GM12878 (cell line): ENCODE results near the gene TMEM72. TPM values are rescaled to one million over a fixed set of nuclear protein-coding genes. Genes with fewer than 3 reads are reported as not detected.

Experiments used
- ATAC-seq: fragments of 200-7000 bp; cut with Tn5 transposase; 3 replicates; pipeline ENCODE4 v1.9.1; 2020; ENCODE audit warnings: mild to moderate bottlenecking, moderate library complexity
- BruUV-seq: library from RNA; stranded (reverse); fragments of 400-500 nt; replicated peaks from 2 replicates; lab custom pipeline; 2021; lab: Mats Ljungman, UMichigan
- CTCF ChIA-PET: fragments of 300-600 bp; sonication (Branson Sonifier 250); formaldehyde crosslinking; extraction: SDS; loops from one replicate; lab custom pipeline; 2021; ENCODE audit warnings: inconsistent platforms; lab: Yijun Ruan, JAX
- POLR2A ChIA-PET: fragments of 350-600 bp; formaldehyde crosslinking; extraction: SDS; loops from one replicate; lab custom pipeline; 2021; ENCODE audit warnings: inconsistent platforms; lab: Charles Lee
- RAD21 ChIA-PET: fragments of 300-600 bp; sonication (Branson Sonifier 250); formaldehyde crosslinking; loops from one replicate; lab custom pipeline; 2023; ENCODE audit warnings: antibody characterized with exemption; ENCODE audit not compliant: unreplicated experiment; lab: Charles Lee
- SMC1A ChIA-PET: fragments of 300-600 bp; sonication (Branson Sonifier 250); formaldehyde crosslinking; loops from one replicate; lab custom pipeline; 2023; ENCODE audit not compliant: unreplicated experiment, uncharacterized antibody; lab: Charles Lee
- DNase-seq: peaks from one replicate; pipeline ENCODE4 v3.0.0-alpha.2; 2011; ENCODE audit warnings: low read depth, low spot score
- FAIRE-seq: peaks from 3 replicates; lab custom pipeline; 2011; peaks lifted over from hg19 to GRCh38; lab: Jason Lieb, UNC
- H2AFZ ChIP-seq: 2 replicates; pipeline ENCODE4 v1.6.0; 2011; ENCODE audit warnings: low read depth, low read length, control low read depth; ENCODE audit not compliant: control insufficient read depth
- H3K27ac ChIP-seq: 2 replicates; pipeline ENCODE4 v1.5.1; 2011; ENCODE audit warnings: control low read depth; ENCODE audit not compliant: control insufficient read depth, insufficient read depth
- H3K27me3 ChIP-seq, 2 experiments: replicated peaks in 1 of 2; 2 replicates each; pipeline versions ENCODE4 v1.6.0 to v1.6.1; 2011; ENCODE audit warnings: low read length in 1 of 2; ENCODE audit not compliant: control insufficient read depth in 2 of 2, insufficient read depth in 2 of 2
- H3K36me3 ChIP-seq, 2 experiments: 2 replicates each; pipeline ENCODE4 v1.5.1; 2011; ENCODE audit warnings: low read length in 1 of 2; ENCODE audit not compliant: control insufficient read depth in 2 of 2, insufficient read depth in 2 of 2
- H3K4me1 ChIP-seq: 2 replicates; pipeline ENCODE4 v1.6.1; 2011; ENCODE audit warnings: mild to moderate bottlenecking, low read length, moderate library complexity, mixed read lengths; ENCODE audit not compliant: control insufficient read depth, insufficient read depth
- H3K4me2 ChIP-seq: 2 replicates; pipeline ENCODE4 v1.6.0; 2011; ENCODE audit warnings: control low read depth; ENCODE audit not compliant: control insufficient read depth, insufficient read depth
- H3K4me3 ChIP-seq: fragments of 200-600 bp; sonication (generic); 2 replicates; pipeline ENCODE4 v1.5.1; 2016
- H3K79me2 ChIP-seq: 2 replicates; pipeline ENCODE4 v1.6.0; 2011; ENCODE audit warnings: low read length; ENCODE audit not compliant: control insufficient read depth, insufficient read depth
- H3K9ac ChIP-seq: 2 replicates; pipeline ENCODE4 v1.8.0; 2011; ENCODE audit warnings: low read length, control low read depth, mixed read lengths; ENCODE audit not compliant: control insufficient read depth, insufficient read depth
- H3K9me3 ChIP-seq: replicated peaks from 3 replicates; pipeline ENCODE4 v1.5.1; 2011; ENCODE audit warnings: mild to moderate bottlenecking, low read length; ENCODE audit not compliant: control insufficient read depth, insufficient read depth
- H4K20me1 ChIP-seq: 2 replicates; pipeline ENCODE4 v1.6.0; 2011; ENCODE audit not compliant: control insufficient read depth, insufficient read depth
- FOS ChIP-seq: IDR thresholded peaks from 3 replicates; pipeline ENCODE4 v1.6.1; 2011; ENCODE audit warnings: borderline replicate concordance; ENCODE audit not compliant: insufficient read length; ENCODE audit errors: extremely low read depth
- NFYA ChIP-seq: IDR thresholded peaks from 2 replicates; pipeline ENCODE4 v1.6.1; 2011; ENCODE audit warnings: low read depth, mild to moderate bottlenecking, low read length, improper control_type of control experiment, borderline replicate concordance
- RAD51 ChIP-seq: fragments of 450-650 bp; IDR thresholded peaks from 2 replicates; pipeline ENCODE4 v1.6.1; 2016; ENCODE audit warnings: moderate library complexity, mild to moderate bottlenecking, inconsistent platforms
- RELA ChIP-seq: fragments of 450-650 bp; IDR thresholded peaks from 2 replicates; pipeline ENCODE4 v1.8.0; 2014; ENCODE audit warnings: borderline replicate concordance; ENCODE audit not compliant: partially characterized antibody
- RUNX3 ChIP-seq: IDR thresholded peaks from 2 replicates; pipeline ENCODE4 v1.6.1; 2012; ENCODE audit warnings: low read length, inconsistent platforms
- SMAD5 ChIP-seq: IDR thresholded peaks from 2 replicates; pipeline ENCODE4 v1.6.1; 2016; ENCODE audit warnings: antibody characterized with exemption, low read depth
- STAT1 ChIP-seq: fragments of 450-650 bp; conservative IDR thresholded peaks from 2 replicates; pipeline ENCODE4 v1.6.1; 2014; ENCODE audit warnings: antibody characterized with exemption, mild to moderate bottlenecking
- TARDBP ChIP-seq: IDR thresholded peaks from 2 replicates; pipeline ENCODE4 v1.6.1; 2016; ENCODE audit warnings: borderline replicate concordance
- TCF12 ChIP-seq: IDR thresholded peaks from 2 replicates; pipeline ENCODE4 v1.6.1; 2011; ENCODE audit warnings: low read depth, mild to moderate bottlenecking, low read length
- YBX1 ChIP-seq: fragments of 450-650 bp; IDR thresholded peaks from 2 replicates; pipeline ENCODE4 v1.6.1; 2016; ENCODE audit warnings: antibody characterized with exemption
- ZSCAN29 ChIP-seq: fragments of 450-650 bp; IDR thresholded peaks from 2 replicates; pipeline ENCODE4 v1.6.1; 2017; ENCODE audit warnings: mild to moderate bottlenecking, moderate library complexity
- whole genome bisulfite sequencing: methylation state at CpG from one replicate; pipeline ENCODE4 v1.1.6; 2016; ENCODE audit warnings: low lambda C conversion rate; ENCODE audit not compliant: insufficient replicate concordance, insufficient coverage; ENCODE audit errors: missing lambda C conversion rate; 5-methylcytosine and 5-hydroxymethylcytosine counted together
- in situ Hi-C: fragments of 300-500 bp; cut with MboI; formaldehyde crosslinking; loops from 9 replicates; pipeline ENCODE4 v1.14.3; 2018; ENCODE audit warnings: mixed read lengths
- intact Hi-C: fragments of 100-400 bp; cut with micrococcal nuclease; formaldehyde crosslinking; loops from one replicate; pipeline ENCODE4 v1.14.2; 2022; ENCODE audit not compliant: unreplicated experiment
- polyA plus RNA-seq, 11 experiments: library from polyadenylated mRNA; depleted of rRNA in 4 of 11; unstranded in 6 of 11; stranded (reverse) in 5 of 11; fragments of >200 nt; fragmentation: Nextera tagmentation in 4 of 11; fragmentation: Illumina TruSeq in 1 of 11; extraction: Ambion mirVana in 4 of 11; extraction: Trizol in 1 of 11; gene quantifications; 1 replicate in 1 of 11; 2 replicates in 10 of 11; pipeline versions ENCODE4 v1.2.1 to v1.2.3, GENCODE V29; 2011 to 2016; ENCODE audit warnings: inconsistent platforms in 2 of 11, missing spikeins in 2 of 11, low read depth in 1 of 11
- total RNA-seq, 4 experiments: library from RNA; depleted of rRNA in 3 of 4; stranded (reverse); fragments of >200 nt in 3 of 4; fragmentation: Illumina TruSeq in 1 of 4; extraction: Trizol in 1 of 4; gene quantifications; 2 replicates each; pipeline versions ENCODE4 v1.2.1 to v1.2.3, GENCODE V29; 2013 to 2021
- TF ChIP-seq, protein P1 (sequence below): IDR thresholded peaks from 2 replicates; pipeline ENCODE4 v1.6.1; 2011; ENCODE audit warnings: low read depth, mild to moderate bottlenecking, low read length, moderate library complexity, borderline replicate concordance; ENCODE audit errors: extremely low read depth
- TF ChIP-seq, protein P2 (sequence below): fragments of 150-350 bp; IDR thresholded peaks from 2 replicates; pipeline ENCODE4 v1.6.1; 2016; ENCODE audit warnings: low read depth, low read length
- TF ChIP-seq, protein P3 (sequence below): fragments of 450-650 bp; IDR thresholded peaks from 2 replicates; pipeline ENCODE4 v1.6.1; 2017; ENCODE audit warnings: mild to moderate bottlenecking, low read depth, inconsistent platforms; ENCODE audit not compliant: poor library complexity, severe bottlenecking

The TMEM72 gene
- total and polyA plus RNA-seq, 10 of the 15 experiments (the other 5 are each of a cell fraction or from before 2014, with no cell fraction given) = 0.12 TPM; not detected in 9

DNA sequence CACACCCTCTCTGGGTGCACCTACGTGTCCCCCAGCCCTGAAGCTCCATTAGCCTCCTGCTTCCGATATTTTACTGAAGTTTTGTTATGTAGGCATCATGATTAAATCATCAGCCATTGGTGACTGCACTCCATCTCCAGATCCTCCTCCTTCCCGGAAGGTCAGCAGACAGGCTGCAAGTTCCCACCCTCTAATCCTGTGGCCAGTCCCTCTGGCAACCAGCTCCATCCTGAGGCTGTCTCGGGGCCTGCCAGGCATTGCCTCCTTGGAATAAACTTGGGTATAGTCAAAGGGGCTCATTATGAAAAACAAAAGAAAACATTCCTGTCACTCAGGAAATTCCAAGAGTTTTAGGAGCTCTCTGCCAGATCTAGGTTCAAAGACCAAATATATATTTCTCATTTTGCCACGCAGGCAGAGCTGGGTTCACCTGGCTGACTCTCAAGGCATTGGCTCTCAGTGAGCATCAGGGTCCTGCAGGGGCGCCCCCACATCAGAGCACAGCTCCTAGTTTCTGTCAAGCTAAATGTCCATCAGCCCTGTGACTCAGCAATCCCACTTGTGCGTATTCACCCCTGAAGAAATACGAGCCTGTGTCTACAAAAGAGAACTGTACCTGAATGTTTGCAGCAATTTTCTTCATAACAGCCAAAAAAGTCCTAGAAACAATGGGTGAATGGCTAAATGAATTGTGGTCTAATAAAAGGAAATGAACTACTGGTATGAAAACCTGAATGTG, 27.4 kb upstream of the TMEM72 start (continued):
- TF ChIP-seq RAD51 = no peak
- TF ChIP-seq, protein P1, sequence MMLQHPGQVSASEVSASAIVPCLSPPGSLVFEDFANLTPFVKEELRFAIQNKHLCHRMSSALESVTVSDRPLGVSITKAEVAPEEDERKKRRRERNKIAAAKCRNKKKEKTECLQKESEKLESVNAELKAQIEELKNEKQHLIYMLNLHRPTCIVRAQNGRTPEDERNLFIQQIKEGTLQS = no peak
- TF ChIP-seq RUNX3 = no peak
- TF ChIP-seq TCF12 = no peak

DNA sequence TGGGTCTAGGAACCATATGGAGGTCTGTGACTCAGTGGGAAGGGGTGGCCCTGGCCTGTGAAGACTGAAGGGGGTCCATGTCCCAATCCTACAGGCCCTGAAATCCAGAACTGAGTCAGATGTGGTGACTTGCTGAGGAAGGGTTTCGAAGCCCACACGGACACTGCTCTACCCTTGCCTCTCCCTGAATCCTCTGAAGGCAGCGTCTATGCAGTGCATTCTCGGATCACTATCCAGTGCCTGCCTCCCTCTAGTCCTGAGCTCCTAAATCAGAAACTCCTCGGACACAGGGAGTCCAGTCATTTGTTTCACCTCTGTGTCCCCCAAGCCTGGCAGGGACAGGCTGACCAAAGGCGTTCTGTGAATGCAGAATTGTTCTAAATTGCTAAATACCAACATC, 25.4 kb upstream of the TMEM72 start:
- H3K4me2 ChIP-seq = no peak overlapping the region
- no peaks in the 10 kb centered on the region for H3K79me2 ChIP-seq
- BruUV-seq = no TSS peak
- no peaks in the 10 kb centered on the region; a peak in 2 of 4 replicates for H3K27me3 ChIP-seq
- no peak overlapping the region for H3K27ac ChIP-seq
- no peak overlapping the region for H3K9ac ChIP-seq
- ATAC-seq = no peak
- in situ Hi-C loops (no loop called here), intact Hi-C loops (no loop called here)
- ChIA-PET RAD21 (no interaction called here), SMC1A (no interaction called here), POLR2A (no interaction called here), CTCF (interaction anchor here (1.1 kb wide), 1 partner anchor 14 kb away, joined by 3 read pairs; no protein-coding TSS in a partner anchor)
- H3K4me1 ChIP-seq = no peaks in the 10 kb centered on the region
- H3K4me3 ChIP-seq = no peak overlapping the region
- no peaks in the 10 kb centered on the region for H4K20me1 ChIP-seq
- no peak for FAIRE-seq
- TF ChIP-seq TARDBP (no peak), RELA (no peak), NFYA (no peak), FOS (no peak), ZSCAN29 (no peak), SMAD5 (no peak), RUNX3 (no peak), STAT1 (no peak), YBX1 (no peak)
- TF ChIP-seq, protein P2, sequence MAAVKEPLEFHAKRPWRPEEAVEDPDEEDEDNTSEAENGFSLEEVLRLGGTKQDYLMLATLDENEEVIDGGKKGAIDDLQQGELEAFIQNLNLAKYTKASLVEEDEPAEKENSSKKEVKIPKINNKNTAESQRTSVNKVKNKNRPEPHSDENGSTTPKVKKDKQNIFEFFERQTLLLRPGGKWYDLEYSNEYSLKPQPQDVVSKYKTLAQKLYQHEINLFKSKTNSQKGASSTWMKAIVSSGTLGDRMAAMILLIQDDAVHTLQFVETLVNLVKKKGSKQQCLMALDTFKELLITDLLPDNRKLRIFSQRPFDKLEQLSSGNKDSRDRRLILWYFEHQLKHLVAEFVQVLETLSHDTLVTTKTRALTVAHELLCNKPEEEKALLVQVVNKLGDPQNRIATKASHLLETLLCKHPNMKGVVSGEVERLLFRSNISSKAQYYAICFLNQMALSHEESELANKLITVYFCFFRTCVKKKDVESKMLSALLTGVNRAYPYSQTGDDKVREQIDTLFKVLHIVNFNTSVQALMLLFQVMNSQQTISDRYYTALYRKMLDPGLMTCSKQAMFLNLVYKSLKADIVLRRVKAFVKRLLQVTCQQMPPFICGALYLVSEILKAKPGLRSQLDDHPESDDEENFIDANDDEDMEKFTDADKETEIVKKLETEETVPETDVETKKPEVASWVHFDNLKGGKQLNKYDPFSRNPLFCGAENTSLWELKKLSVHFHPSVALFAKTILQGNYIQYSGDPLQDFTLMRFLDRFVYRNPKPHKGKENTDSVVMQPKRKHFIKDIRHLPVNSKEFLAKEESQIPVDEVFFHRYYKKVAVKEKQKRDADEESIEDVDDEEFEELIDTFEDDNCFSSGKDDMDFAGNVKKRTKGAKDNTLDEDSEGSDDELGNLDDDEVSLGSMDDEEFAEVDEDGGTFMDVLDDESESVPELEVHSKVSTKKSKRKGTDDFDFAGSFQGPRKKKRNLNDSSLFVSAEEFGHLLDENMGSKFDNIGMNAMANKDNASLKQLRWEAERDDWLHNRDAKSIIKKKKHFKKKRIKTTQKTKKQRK = no peak
- TF ChIP-seq, protein P3, sequence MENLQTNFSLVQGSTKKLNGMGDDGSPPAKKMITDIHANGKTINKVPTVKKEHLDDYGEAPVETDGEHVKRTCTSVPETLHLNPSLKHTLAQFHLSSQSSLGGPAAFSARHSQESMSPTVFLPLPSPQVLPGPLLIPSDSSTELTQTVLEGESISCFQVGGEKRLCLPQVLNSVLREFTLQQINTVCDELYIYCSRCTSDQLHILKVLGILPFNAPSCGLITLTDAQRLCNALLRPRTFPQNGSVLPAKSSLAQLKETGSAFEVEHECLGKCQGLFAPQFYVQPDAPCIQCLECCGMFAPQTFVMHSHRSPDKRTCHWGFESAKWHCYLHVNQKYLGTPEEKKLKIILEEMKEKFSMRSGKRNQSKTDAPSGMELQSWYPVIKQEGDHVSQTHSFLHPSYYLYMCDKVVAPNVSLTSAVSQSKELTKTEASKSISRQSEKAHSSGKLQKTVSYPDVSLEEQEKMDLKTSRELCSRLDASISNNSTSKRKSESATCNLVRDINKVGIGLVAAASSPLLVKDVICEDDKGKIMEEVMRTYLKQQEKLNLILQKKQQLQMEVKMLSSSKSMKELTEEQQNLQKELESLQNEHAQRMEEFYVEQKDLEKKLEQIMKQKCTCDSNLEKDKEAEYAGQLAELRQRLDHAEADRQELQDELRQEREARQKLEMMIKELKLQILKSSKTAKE = no peak
- DNase-seq = no peak
- no peaks in the 10 kb centered on the region for H3K36me3 ChIP-seq
- H3K9me3 ChIP-seq = no peaks in the 10 kb centered on the region
- 34% methylated on average over 6 of the region's 6 CpGs for WGBS
- no peak overlapping the region for H2AFZ ChIP-seq
